NCI-H2196 treated with DMSO at 0.1 percent for 48 hours (cell line): ENCODE measurements around the gene THEM5.

Experiments used
- DNase-seq: peaks from one replicate; lab custom pipeline; 2025; ENCODE audit not compliant: unreplicated experiment; lab: John Stamatoyannopoulos, UW

THEM5 gene

DNA sequence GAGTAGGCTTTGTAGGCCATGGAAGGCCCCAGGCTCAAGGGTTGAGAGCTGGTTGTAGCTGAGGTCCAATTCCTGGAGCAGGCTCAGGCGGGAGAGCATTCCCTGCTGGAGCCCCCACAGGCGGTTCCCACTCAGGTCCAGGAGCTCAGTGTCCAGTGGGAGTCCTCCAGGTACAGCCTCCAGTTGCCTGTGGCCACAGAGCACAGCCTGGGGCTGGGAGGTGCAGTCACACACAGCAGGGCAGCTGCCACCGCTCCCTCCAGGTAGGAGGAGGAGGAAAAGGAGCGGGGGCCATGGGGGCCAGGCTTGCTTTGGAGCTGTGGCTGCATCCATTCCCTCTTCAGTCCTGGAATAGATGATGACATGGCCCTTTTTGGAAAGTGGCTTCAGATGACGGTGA is 51.1 kb downstream of the THEM5 start:
- no peak for DNase-seq

DNA sequence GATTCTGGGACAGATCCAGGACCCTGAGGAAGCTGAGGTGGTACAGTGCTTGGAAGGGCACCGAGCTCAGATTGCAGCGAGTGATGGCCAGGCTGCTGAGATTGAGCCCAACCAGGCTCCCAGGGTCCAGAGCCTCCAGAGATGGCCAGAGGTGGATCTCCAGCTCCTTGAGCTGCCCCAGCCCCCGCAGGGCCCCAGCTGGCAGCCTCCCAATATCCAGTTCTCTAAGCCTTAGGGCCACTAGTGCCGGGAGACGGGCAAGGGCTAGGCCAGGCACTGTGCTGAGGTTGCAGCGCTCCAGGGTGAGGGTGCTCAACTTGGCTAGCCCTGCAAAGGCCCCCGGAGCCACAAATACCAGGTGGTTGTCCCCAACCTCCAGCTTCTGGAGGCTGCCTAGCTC is 51.7 kb downstream of the THEM5 start:
- DNase-seq: no peak

DNA sequence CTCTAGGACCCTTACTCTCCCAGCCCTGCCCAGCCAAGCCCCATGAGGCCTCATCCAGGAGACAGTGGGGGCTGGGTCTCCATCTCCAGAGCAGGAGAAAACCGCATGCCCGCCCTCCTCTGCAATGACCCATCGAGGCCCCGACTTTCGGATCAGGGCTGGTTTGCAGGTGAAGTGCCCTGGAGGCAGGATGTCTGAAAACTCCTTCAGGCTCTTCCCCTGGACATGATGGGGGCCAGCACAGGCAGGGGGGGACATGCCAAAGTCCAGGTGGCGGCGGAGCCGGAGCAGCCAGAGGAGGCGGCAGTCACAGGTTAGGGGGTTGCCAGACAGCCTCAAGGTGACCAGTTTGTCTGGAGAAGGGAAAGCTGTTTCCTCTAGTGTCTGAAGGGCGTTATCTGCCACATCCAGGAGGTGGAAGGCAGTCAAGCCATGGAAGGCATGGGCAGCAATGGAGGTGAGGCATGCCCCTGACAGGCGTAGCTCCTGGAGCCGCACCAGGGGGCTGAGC is 52.1 kb downstream of the THEM5 start:
- DNase-seq: no peak

DNA sequence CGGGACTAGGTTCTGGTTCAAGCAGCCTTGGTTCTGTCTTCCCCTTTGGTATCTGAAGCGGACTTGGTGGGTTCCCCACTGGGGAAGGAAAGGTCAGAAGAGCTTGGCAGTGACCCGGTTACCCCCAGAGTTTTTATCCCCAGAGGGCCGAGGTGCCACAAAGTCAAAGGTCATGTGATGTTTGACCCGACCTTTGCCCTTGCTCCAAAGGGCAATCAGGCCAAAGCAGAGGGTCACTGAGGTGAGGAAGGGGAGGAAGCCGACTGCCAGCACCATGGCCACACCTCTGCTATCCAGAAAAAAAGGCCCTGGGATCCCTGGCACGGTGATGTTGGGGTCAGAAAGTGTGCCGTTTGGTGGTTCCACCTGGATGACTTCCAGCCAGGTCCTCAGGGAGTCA is 52.7 kb downstream of the THEM5 start:
- DNase-seq: no peak

DNA sequence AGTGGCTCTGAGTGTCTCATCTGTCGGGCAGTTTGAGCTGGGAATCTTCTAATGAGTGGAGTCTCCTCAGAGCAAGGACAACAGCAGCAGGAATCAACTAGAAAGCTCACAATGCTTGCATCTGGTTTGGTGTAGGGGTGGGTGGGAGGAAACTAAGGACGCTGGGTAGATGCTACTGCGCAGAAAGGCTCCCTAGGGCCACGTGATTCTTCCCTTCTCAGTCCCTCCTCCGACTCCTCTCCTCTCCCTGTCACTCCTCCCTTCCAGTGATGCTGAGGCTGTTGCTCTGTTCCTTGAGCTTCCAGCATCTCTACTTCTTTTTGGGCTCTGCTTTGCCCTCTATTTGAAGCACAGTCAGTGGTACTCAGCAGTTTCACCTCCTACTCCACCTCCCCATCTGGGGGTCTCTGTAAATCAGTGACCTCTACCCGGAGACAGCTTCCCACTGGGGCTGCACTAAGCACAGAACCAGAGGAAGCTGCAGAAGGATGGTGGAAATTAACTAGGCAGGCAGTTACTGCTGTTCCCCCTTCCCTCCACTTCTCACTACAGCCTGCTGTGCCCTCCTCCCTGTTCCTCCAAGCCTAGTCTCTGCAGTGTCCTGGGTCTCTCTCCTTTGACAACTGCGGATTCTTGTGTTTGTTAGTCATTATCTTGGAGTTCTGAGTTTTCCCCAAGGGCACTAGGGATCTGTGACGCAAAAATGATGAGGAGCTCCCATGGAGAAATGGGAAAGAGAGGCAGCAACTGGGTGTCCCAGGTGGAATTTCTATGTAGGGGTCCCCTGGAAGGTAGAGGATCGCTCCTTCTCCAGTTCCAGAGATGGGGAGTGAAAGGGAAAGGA is 54.1 kb downstream of the THEM5 start:
- DNase-seq: no peak

DNA sequence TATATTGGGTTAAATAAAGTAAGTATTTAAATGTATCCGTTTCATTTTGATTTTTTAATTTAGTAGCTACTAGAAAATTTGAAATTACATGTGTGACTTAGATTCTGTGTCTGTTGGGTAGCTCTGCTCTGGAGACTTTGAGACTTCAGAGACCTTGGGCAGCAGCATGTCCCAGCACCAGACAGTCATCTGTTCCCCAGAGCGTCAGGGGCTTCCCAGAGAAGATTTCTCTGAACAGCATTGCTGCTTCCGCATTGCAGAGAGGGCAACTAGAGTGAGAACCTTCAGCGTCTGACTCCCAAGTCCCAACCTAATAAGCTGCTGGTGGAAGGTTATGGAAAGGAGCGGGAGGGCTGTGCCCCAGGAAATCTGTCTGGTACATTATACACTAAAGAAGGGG is 54.9 kb downstream of the THEM5 start:
- DNase-seq: no peak
